Panc1 (cell line): ENCODE data around the gene C1orf232. TPM values are rescaled to one million over a fixed set of nuclear protein-coding genes. Genes with fewer than 3 reads are reported as not detected.

Experiments
- ATAC-seq: fragments of 200-7000 bp; cut with Tn5 transposase; 2 replicates; pipeline ENCODE4 v1.9.1; 2020; ENCODE audit warnings: mild to moderate bottlenecking, moderate library complexity
- BruUV-seq: library from RNA; stranded (reverse); fragments of 400-500 nt; replicated peaks from 2 replicates; lab custom pipeline; 2021; lab: Mats Ljungman, UMichigan
- CTCF ChIA-PET: fragments of 300-600 bp; sonication (Branson Sonifier 250); formaldehyde crosslinking; loops from one replicate; lab custom pipeline; 2022; ENCODE audit warnings: antibody characterized with exemption; lab: Charles Lee
- POLR2A ChIA-PET: fragments of 300-600 bp; sonication (Branson Sonifier 250); formaldehyde crosslinking; loops from one replicate; lab custom pipeline; 2022; ENCODE audit warnings: antibody characterized with exemption; lab: Charles Lee
- DNase-seq: peaks from one replicate; pipeline ENCODE4 v3.0.0-alpha.2; 2010; ENCODE audit warnings: low read depth, low spot score
- H3K27ac ChIP-seq: 2 replicates; pipeline ENCODE4 v1.5.1; 2011; ENCODE audit warnings: mild to moderate bottlenecking, low read length, inconsistent platforms
- H3K27me3 ChIP-seq: fragments of 200-500 bp; sonication (Bioruptor generic); 2 replicates; pipeline ENCODE4 v1.6.0; 2014; ENCODE audit warnings: low read length, inconsistent platforms; ENCODE audit not compliant: control insufficient read depth, insufficient read depth
- H3K36me3 ChIP-seq: fragments of 200-500 bp; sonication (Bioruptor generic); 2 replicates; pipeline ENCODE4 v1.5.1; 2014; ENCODE audit warnings: inconsistent platforms, mild to moderate bottlenecking, low read length, moderate library complexity; ENCODE audit not compliant: control insufficient read depth, insufficient read depth
- H3K4me1 ChIP-seq: 2 replicates; pipeline ENCODE4 v1.5.1; 2011; ENCODE audit warnings: inconsistent platforms, mild to moderate bottlenecking, low read length, moderate library complexity; ENCODE audit not compliant: control insufficient read depth, insufficient read depth
- H3K4me3 ChIP-seq, 2 experiments: 2 replicates each; pipeline ENCODE4 v1.5.1; 2011 to 2012; ENCODE audit warnings: low read depth in 2 of 2, low read length in 2 of 2, mild to moderate bottlenecking in 2 of 2, inconsistent platforms in 1 of 2, moderate library complexity in 1 of 2
- H3K9me3 ChIP-seq: fragments of 200-500 bp; sonication (Bioruptor generic); 2 replicates; pipeline ENCODE4 v1.5.1; 2014; ENCODE audit warnings: low read depth, mild to moderate bottlenecking, inconsistent platforms, low read length, moderate library complexity; ENCODE audit not compliant: control insufficient read depth, insufficient read depth
- POLR2AphosphoS5 ChIP-seq: IDR thresholded peaks from 2 replicates; pipeline ENCODE4 v1.6.1; 2012; ENCODE audit warnings: mild to moderate bottlenecking, low read depth, low read length, moderate library complexity
- REST ChIP-seq, 2 experiments: IDR thresholded peaks; 2 replicates each; pipeline ENCODE4 v1.6.1; 2011 to 2012; ENCODE audit warnings: low read depth in 2 of 2, control low read depth in 1 of 2, low read length in 1 of 2, mild to moderate bottlenecking in 1 of 2, moderate library complexity in 1 of 2; ENCODE audit not compliant: insufficient read depth in 1 of 2
- SIN3A ChIP-seq: IDR thresholded peaks from 2 replicates; pipeline ENCODE4 v1.6.1; 2012; ENCODE audit warnings: low read depth, mild to moderate bottlenecking, low read length, moderate library complexity, borderline replicate concordance; ENCODE audit not compliant: insufficient read depth
- TCF7L2 ChIP-seq: IDR thresholded peaks from 2 replicates; pipeline ENCODE4 v1.6.1; 2011; ENCODE audit warnings: mild to moderate bottlenecking, low read depth, low read length, inconsistent platforms
- in situ Hi-C: cut with HindIII; loops from 2 replicates; pipeline ENCODE4 v1.10.0; 2016; ENCODE audit warnings: low sequenced_read_pairs, low pct_unique_long_range_greater_than_20kb
- intact Hi-C: fragments of 100-400 bp; cut with micrococcal nuclease; formaldehyde crosslinking; loops from one replicate; pipeline ENCODE4 v1.10.0; 2022; ENCODE audit not compliant: unreplicated experiment
- total RNA-seq: library from RNA; stranded (reverse); gene quantifications from one replicate; pipeline ENCODE4 v1.2.1, GENCODE V29; 2021; ENCODE audit not compliant: unreplicated experiment
- TF ChIP-seq, protein P1 (sequence below): fragments of 450-650 bp; IDR thresholded peaks from 2 replicates; pipeline ENCODE4 v1.5.1; 2017; ENCODE audit warnings: mild to moderate bottlenecking

C1orf232 gene
- total RNA-seq, 1 experiment from 2014 or later, result not detected

DNA sequence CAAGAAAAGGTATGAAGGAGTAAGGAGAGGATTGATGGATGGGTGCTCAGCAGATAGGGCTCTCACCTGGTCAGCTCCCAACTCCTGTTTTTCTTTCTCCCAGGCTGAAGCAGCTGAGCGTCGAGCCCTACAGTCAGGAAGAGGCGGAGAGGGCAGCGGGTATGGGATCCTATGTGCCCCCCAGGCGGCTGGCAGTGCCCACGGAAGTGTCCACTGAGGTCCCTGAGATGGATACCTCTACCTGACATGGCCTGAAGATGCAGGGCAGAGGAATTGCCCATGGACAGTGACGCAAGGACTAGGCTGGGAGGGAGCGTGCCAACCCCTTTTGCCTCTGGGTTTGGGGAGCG, 1.7 kb upstream of the C1orf232 start:
- no peaks in the 10 kb centered on the region; the same call in 1 of the 2 replicates for H3K36me3 ChIP-seq
- ChIA-PET POLR2A (no interaction called here), CTCF (interaction anchor here (1.0 to 1.8 kb wide), 2 partner anchors 8 to 64 kb away, joined by 3 to 10 read pairs; partner anchors contain the start of gene CEP85)
- intact Hi-C loops (no loop called here), in situ Hi-C loops (no loop called here)
- BruUV-seq, result no TSS peak
- no peaks in the 10 kb centered on the region for H3K27me3 ChIP-seq
- peaks cover 17% of the 10 kb centered on the region for H3K4me1 ChIP-seq
- peak overlapping the region; percentile 93 for H3K27ac ChIP-seq
- peak overlapping the region; percentile 87 to 95 for H3K4me3 ChIP-seq
- DNase-seq, result no peak
- no peaks in the 10 kb centered on the region for H3K9me3 ChIP-seq
- ATAC-seq, result no peak
- no peak for TF ChIP-seq POLR2AphosphoS5
- TF ChIP-seq SIN3A, result no peak
- no peak for TF ChIP-seq REST (IDR thresholded peaks at IDR 0.05; ENCODE audit: insufficient read depth in 1 of 2, low read depth in 2 of 2, low read length in 1 of 2)
- no peak for TF ChIP-seq TCF7L2
- TF ChIP-seq, protein P1, sequence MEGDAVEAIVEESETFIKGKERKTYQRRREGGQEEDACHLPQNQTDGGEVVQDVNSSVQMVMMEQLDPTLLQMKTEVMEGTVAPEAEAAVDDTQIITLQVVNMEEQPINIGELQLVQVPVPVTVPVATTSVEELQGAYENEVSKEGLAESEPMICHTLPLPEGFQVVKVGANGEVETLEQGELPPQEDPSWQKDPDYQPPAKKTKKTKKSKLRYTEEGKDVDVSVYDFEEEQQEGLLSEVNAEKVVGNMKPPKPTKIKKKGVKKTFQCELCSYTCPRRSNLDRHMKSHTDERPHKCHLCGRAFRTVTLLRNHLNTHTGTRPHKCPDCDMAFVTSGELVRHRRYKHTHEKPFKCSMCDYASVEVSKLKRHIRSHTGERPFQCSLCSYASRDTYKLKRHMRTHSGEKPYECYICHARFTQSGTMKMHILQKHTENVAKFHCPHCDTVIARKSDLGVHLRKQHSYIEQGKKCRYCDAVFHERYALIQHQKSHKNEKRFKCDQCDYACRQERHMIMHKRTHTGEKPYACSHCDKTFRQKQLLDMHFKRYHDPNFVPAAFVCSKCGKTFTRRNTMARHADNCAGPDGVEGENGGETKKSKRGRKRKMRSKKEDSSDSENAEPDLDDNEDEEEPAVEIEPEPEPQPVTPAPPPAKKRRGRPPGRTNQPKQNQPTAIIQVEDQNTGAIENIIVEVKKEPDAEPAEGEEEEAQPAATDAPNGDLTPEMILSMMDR, result no peak

- DNase-seq (peak; percentile 61), ATAC-seq (peak; percentile 97)
- H3K27me3 ChIP-seq, result no peaks in the 10 kb centered on the region
- peak within 1 kb of the TSS; percentile 93 for H3K27ac ChIP-seq
- TF ChIP-seq REST (IDR thresholded peaks at IDR 0.05; ENCODE audit: insufficient read depth in 1 of 2, low read depth in 2 of 2, low read length in 1 of 2) (no peak), SIN3A (peak; percentile 94; the same call in 1 of the 2 replicates), POLR2AphosphoS5 (peak; percentile 90), TCF7L2 (peak; percentile 57; the same call in 1 of the 2 replicates)
- TF ChIP-seq, protein P1, result peak; percentile 98
- H3K4me3 ChIP-seq, result peak within 1 kb of the TSS; percentile 87 to 95
- BruUV-seq, result TSS peak; percentile 99
- H3K4me1 ChIP-seq, result peaks cover 17% of the 10 kb centered on the region
- H3K36me3 ChIP-seq, result no peaks in the 10 kb centered on the region; the same call in 1 of the 2 replicates
- no peaks in the 10 kb centered on the region for H3K9me3 ChIP-seq
- intact Hi-C loops (no loop called here), in situ Hi-C loops (no loop called here)
- ChIA-PET CTCF (interaction anchor here (0.5 to 1.8 kb wide), 7 partner anchors 8 to 1196 kb away, joined by 3 to 10 read pairs (median 3); partner anchors contain the start of gene CEP85), POLR2A (interaction anchor here (0.8 kb wide), 1 partner anchor 14 kb away, joined by 3 read pairs; no protein-coding TSS in a partner anchor)
These were observed 1.1 kb upstream of the C1orf232 start, which contains the start of gene ZNF593 for GRCh38 chr1:26169669-26170471. Gene ZNF593 (plus strand): TSS chr1:26169908. CDS start chr1:26169984, 76 bp downstream.
